WI38 (cell line): ENCODE measurements around the gene CPZ.

ENCODE experiments used
- H3K4me3 ChIP-seq: 2 replicates; pipeline ENCODE4 v1.5.1; 2011; ENCODE audit warnings: low read depth, mild to moderate bottlenecking, control low read depth, low read length
- TF ChIP-seq, protein P1 (sequence below): IDR thresholded peaks from 2 replicates; pipeline ENCODE4 v1.5.1; 2012; ENCODE audit warnings: low read depth, mild to moderate bottlenecking, control low read depth, low read length

CPZ gene

DNA sequence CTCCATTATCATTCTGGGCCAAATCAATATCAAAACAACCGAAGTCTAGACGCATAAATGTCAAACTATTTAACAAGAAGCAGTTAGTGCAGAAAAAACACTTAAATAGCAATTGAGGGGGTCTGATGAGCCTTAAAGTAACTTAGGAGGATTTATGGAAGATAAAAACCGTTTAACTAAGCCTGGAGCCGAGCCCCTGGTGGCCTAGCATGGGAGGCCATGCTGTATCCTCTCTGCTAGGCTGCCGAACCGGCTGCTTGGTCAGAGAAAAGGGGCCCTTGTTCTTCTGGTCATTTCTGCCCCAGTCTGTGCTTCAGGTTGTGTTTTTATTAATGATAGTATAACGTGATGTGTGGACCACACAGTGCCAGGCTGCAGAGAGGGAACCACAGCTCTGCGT, 72.4 kb downstream of the CPZ start:
- H3K4me3 ChIP-seq: no peak overlapping the region
- TF ChIP-seq, protein P1, sequence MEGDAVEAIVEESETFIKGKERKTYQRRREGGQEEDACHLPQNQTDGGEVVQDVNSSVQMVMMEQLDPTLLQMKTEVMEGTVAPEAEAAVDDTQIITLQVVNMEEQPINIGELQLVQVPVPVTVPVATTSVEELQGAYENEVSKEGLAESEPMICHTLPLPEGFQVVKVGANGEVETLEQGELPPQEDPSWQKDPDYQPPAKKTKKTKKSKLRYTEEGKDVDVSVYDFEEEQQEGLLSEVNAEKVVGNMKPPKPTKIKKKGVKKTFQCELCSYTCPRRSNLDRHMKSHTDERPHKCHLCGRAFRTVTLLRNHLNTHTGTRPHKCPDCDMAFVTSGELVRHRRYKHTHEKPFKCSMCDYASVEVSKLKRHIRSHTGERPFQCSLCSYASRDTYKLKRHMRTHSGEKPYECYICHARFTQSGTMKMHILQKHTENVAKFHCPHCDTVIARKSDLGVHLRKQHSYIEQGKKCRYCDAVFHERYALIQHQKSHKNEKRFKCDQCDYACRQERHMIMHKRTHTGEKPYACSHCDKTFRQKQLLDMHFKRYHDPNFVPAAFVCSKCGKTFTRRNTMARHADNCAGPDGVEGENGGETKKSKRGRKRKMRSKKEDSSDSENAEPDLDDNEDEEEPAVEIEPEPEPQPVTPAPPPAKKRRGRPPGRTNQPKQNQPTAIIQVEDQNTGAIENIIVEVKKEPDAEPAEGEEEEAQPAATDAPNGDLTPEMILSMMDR: no peak

DNA sequence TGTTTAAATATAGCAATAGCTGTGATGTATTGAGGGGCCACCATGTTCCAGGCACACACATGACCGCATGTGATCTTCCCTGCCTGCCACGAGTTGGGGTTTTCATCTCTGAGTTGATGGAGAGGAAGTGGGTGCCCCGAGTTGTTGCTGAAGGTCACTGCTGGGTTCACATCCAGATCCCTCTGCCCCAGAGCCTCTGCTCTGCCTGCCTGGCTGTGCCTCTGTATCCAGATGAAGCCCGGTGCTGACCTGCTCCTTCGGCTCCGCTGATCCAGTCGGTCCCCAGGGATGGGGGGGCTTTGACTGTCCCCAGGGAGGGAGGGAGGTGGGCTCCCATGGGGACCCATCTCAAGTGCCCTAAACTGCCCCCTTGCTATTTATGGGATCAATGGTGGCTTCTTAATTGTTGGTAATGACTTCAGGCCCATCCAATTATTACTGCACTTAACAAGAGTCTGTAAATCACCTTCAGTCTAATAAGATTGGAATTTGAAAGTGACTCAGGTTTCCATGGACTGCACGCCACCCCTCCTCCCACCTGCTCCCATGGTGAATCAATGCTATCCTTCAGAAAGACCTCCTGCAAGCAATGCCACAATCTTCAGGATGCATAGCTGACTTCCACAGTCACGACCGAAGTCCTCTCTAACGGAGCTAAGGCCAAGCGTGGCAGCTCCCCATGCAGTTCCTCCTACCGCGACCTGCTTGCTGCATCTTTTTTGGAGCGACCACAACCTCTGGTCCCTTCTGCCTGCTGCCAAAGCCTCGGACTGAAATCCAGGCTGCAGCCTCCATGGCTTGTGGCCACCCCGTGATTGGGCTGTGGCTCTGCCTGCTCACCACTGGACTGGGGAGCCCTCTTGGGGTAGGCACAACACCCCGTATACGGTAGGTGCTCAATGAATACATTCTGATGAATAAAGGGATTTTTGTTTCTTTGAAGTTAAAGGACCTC, 73.1 kb downstream of the CPZ start:
- TF ChIP-seq, protein P1: no peak

DNA sequence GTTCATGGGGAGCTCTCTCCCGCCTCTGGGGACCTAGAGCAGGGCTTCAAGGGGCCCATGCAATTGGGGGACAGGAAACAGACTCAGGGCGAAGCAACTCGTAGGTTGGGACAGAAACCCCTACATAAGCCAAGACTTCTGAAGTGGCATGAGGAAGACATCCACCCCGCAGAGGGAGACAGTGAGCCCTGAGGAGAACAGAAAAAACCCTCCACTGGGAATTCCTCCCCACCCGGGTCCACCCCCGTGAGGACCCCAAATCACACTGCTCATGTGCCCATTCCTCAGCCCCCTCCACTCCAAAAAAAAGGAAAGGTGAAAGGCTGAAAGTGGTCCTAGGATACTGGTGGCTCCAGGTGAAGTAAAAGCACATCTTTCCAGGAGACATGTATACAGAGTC, 74.0 kb downstream of the CPZ start:
- TF ChIP-seq, protein P1: no peak

More for the DNA sequence above, 73.1 kb downstream of the CPZ start:
- no peak overlapping the region for H3K4me3 ChIP-seq

More for the DNA sequence above, 74.0 kb downstream of the CPZ start:
- H3K4me3 ChIP-seq: no peak overlapping the region
